ENCODE data around the gene PSEN2. TPM values are rescaled to one million over a fixed set of nuclear protein-coding genes. Genes with fewer than 3 reads are reported as not detected.

Gene PSEN2
- total and polyA plus RNA-seq, 9 of the 15 experiments (the other 6 are each of a cell fraction or from before 2014, with no cell fraction given), result 2.3 to 21.5 (median 13.7) TPM

- TF ChIP-seq HMGXB4 (CRISPR knock-in tag; IDR thresholded peaks at IDR 0.05) (peak; percentile 88; the same call in 1 of the 2 replicates), E2F1 (CRISPR knock-in tag; IDR thresholded peaks at IDR 0.05) (peak; percentile 85; the same call in 1 of the 2 replicates), SIX5 (IDR thresholded peaks at IDR 0.05; ENCODE audit: borderline replicate concordance in 1 of 2, insufficient read depth in 1 of 2, low read depth in 1 of 2, low read length in 2 of 2) (no peak), ZBTB33 (CRISPR knock-in tag; IDR thresholded peaks at IDR 0.05) (peak; percentile 73), POLR3G (IDR thresholded peaks at IDR 0.05; ENCODE audit: extremely low read depth, insufficient read length, insufficient replicate concordance) (no peak), IFI16 (CRISPR knock-in tag; IDR thresholded peaks at IDR 0.05) (no peak), MLLT1 (IDR thresholded peaks at IDR 0.05) (peak in 1 of 2 experiments; percentile 69; a peak in 1 of 4 replicates), MXI1 (IDR thresholded peaks at IDR 0.05; ENCODE audit: low read depth, low read length) (peak; percentile 25; the same call in 1 of the 2 replicates), EZH2 (IDR thresholded peaks at IDR 0.05; ENCODE audit: borderline replicate concordance, low read depth, low read length) (no peak), POLR2A (conservative IDR thresholded peaks at IDR 0.05) (no peak), FOXP1 (CRISPR knock-in tag; IDR thresholded peaks at IDR 0.05) (peak; percentile 97), TEAD4 (IDR thresholded peaks at IDR 0.05; ENCODE audit: low read length) (0 out of 2 replicates have a peak, but pooled peaks have one; percentile 8), TEAD4 (CRISPR knock-in tag; IDR thresholded peaks at IDR 0.05; ENCODE audit: borderline replicate concordance) (peak; percentile 91; the same call in 1 of the 2 replicates), FOXP4 (CRISPR knock-in tag; IDR thresholded peaks at IDR 0.05; ENCODE audit: borderline replicate concordance) (peak; percentile 26; the same call in 1 of the 2 replicates)
These were observed 69.8 kb downstream of the PSEN2 start, which contains the start of gene COQ8A (continued) for GRCh38 chr1:226940029-226940805.
